Measurements from ENCODE around the gene MMP25. TPM values are rescaled to one million over a fixed set of nuclear protein-coding genes. Genes with fewer than 3 reads are reported as not detected.

Gene MMP25
- total RNA-seq, 2 experiments from 2014 or later, result 2.2 TPM

DNA sequence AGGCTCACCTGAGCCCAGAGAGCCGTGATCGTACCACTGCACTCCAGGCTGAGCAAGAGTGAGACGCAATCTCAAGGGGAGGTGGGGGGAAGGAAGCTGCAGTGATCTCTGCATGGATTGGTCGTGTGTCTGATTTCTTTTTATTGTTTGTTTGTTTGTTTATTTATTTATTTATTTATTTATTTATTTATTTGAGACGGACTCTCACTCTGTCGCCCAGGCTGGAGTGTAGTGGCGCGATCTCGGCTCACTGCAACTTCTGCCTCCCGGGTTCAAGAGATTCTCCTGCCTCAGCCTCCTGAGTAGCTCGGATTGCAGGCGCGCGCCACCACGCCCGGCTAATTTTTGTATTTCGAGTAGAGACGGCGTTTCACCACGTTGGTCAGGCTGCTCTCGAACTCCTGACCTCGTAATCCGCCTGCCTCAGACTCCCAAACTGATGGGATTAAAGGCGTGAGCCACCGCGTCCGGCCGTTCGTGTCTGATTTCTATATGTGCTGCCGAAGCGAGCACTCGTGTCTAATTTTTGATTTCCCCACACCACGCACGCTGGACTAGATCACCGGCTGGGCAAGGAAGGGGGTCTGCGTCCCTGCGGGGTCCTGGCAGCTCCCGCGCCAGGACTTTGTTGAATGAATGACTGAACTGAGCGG lies 26.6 kb upstream of the MMP25 start:
- DNase-seq, result no peak
- ChIA-PET CTCF (interaction anchor here (1.4 to 17.0 kb wide), 4 partner anchors 10 to 115 kb away, joined by 3 to 412 read pairs (median 45); partner anchors contain the start of genes CLDN9 and ZNF213), POLR2A (interaction anchor here (0.6 to 1.9 kb wide), 3 partner anchors 9 to 108 kb away, joined by 3 to 11 read pairs (median 3); partner anchors contain the start of gene FLYWCH1)
- peaks cover 2% of the 10 kb centered on the region for H3K36me3 Mint-ChIP-seq
- H3K27me3 Mint-ChIP-seq, result peaks cover 2% of the 10 kb centered on the region
- intact Hi-C loops (cut with micrococcal nuclease), result loop anchor here (1.0 to 5.0 kb wide), 4 partner anchors 15 to 243 kb away; partner anchors contain the start of gene FLYWCH1
- no peaks in the 10 kb centered on the region for H3K9me3 Mint-ChIP-seq
- peak overlapping the region; percentile 91 for H3K4me3 Mint-ChIP-seq
- H3K4me1 Mint-ChIP-seq (ENCODE audit: low read depth), result peaks cover 47% of the 10 kb centered on the region
- peak overlapping the region; percentile 56 for H3K27ac Mint-ChIP-seq

DNA sequence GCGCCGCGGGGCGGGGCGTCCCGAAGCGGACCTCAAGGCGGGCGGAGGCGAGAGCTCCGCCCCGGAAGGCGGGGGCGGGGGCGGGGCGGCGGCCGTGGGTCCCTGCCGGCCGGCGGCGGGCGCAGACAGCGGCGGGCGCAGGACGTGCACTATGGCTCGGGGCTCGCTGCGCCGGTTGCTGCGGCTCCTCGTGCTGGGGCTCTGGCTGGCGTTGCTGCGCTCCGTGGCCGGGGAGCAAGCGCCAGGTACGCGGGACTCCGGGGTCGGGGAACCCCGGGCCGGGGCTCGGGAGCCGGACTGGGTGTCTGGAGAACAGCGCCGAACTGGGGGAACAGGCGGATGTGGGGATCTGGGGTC lies 26.1 kb upstream of the MMP25 start, which contains the start of gene TNFRSF12A:
Gene TNFRSF12A (plus strand): TSS at position 122 of the 357 bp plus-strand sequence. CDS start 30 bp downstream, at position 152.
- Mint-ChIP-seq H3K4me3 (peak within 1 kb of the TSS; percentile 91), H3K27ac (peak within 1 kb of the TSS; percentile 96), H3K36me3 (peaks cover 2% of the 10 kb centered on the region), H3K9me3 (no peaks in the 10 kb centered on the region), H3K27me3 (peaks cover 2% of the 10 kb centered on the region), H3K4me1 (ENCODE audit: low read depth) (peaks cover 47% of the 10 kb centered on the region)
- ChIA-PET CTCF (interaction anchor here (1.4 to 17.0 kb wide), 5 partner anchors 10 to 115 kb away, joined by 3 to 412 read pairs (median 5); partner anchors contain the start of genes CLDN9 and ZNF213), POLR2A (interaction anchor here (0.6 to 1.9 kb wide), 3 partner anchors 9 to 129 kb away, joined by 3 to 11 read pairs (median 4); partner anchors contain the start of gene FLYWCH1)
- intact Hi-C loops (cut with micrococcal nuclease), result loop anchor here (1.0 to 5.0 kb wide), 4 partner anchors 16 to 242 kb away; partner anchors contain the start of gene FLYWCH1
- peak; percentile 82 for DNase-seq

DNA sequence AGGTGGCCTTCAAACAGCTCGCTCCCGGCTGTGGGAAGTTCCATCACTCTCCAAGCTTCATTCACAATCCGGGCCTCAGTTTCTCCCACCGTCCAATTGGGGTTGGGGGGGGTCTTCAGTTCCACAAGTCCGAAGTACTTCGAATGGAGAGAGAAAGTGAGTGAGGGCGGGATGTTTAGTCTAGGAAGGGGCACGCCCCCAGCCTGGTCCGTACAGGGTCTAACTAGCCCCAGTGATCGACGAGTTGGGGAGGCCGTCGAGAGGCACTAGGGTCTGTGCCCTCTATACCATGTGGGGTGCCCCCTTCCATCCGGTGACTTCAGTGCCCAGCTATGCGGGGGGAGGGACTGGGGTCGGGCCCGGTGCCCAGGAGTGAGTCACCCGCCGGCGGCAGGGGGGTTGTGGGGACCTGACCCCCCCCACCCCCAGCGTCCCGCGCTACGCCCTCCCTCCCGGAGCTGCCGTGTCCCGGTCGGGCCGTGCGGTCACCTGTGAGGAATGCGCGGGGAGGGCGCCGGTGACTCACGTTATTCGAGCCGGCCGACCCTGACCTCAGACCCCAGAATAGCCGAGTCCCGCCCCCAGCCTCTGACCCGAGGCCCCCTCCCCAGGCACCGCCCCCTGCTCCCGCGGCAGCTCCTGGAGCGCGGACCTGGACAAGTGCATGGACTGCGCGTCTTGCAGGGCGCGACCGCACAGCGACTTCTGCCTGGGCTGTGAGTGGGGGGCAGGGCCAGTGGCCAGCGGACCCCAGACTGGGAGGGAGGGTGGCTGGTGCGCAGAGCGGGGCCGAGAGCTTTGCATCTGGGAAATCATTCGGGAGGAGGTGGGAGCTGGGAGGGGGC lies 25.5 kb upstream of the MMP25 start:
- peaks cover 47% of the 10 kb centered on the region for H3K4me1 Mint-ChIP-seq (ENCODE audit: low read depth)
- ChIA-PET POLR2A (interaction anchor here (0.6 to 1.9 kb wide), 7 partner anchors 8 to 128 kb away, joined by 3 to 11 read pairs (median 4); partner anchors contain the start of genes FLYWCH1 and ZNF213), CTCF (interaction anchor here (1.4 to 17.0 kb wide), 6 partner anchors 9 to 114 kb away, joined by 3 to 412 read pairs (median 6); partner anchors contain the start of genes CLDN9 and ZNF213)
- H3K27ac Mint-ChIP-seq, result peak overlapping the region; percentile 96
- intact Hi-C loops (cut with micrococcal nuclease), result loop anchor here (1.0 to 5.0 kb wide), 4 partner anchors 17 to 241 kb away; partner anchors contain the start of gene FLYWCH1
- peak overlapping the region; percentile 91 for H3K4me3 Mint-ChIP-seq
- H3K27me3 Mint-ChIP-seq, result peaks cover 2% of the 10 kb centered on the region
- DNase-seq, result peak; percentile 77
- peaks cover 2% of the 10 kb centered on the region for H3K36me3 Mint-ChIP-seq
- no peaks in the 10 kb centered on the region for H3K9me3 Mint-ChIP-seq

GRCh38 chr16:3021449-3022207 lies 24.7 kb upstream of the MMP25 start:
- intact Hi-C loops (cut with micrococcal nuclease), result loop anchor here (2.0 to 5.0 kb wide), 4 partner anchors 51 to 241 kb away; partner anchors contain the start of gene FLYWCH1
- Mint-ChIP-seq H3K27ac (peak overlapping the region; percentile 96), H3K4me3 (peak overlapping the region; percentile 91), H3K4me1 (ENCODE audit: low read depth) (peaks cover 47% of the 10 kb centered on the region), H3K36me3 (peaks cover 5% of the 10 kb centered on the region), H3K27me3 (no peaks in the 10 kb centered on the region), H3K9me3 (no peaks in the 10 kb centered on the region)
- DNase-seq, result peak; percentile 92
- CTCF ChIA-PET, result interaction anchor here (1.7 to 17.0 kb wide), 4 partner anchors 8 to 108 kb away, joined by 5 to 412 read pairs (median 46); partner anchors contain the start of gene CLDN9
- POLR2A ChIA-PET, result interaction anchor here (0.9 to 1.9 kb wide), 7 partner anchors 7 to 113 kb away, joined by 3 to 11 read pairs (median 4); partner anchors contain the start of gene ZNF213

DNA sequence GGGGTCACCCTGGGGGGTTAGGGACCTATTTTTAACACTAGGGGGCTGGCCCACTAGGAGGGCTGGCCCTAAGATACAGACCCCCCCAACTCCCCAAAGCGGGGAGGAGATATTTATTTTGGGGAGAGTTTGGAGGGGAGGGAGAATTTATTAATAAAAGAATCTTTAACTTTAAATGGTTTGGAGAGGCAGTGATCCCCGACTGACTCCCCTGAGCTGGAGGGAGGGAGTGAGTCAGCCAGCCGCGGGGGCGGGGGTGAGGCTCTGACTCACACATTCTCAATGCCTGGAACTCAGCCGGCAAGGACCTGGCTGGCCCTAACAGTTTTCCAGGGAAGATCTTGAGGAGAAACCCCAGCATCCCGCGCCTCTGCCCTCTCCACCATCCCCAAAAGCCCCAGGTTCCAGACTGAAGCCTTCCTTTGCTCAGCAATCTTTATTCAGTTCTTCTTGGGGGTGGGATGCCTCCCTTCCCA lies 24.1 kb upstream of the MMP25 start:
- DNase-seq, result peak; percentile 96
- Mint-ChIP-seq H3K27ac (peak overlapping the region; percentile 96), H3K36me3 (peaks cover 10% of the 10 kb centered on the region), H3K27me3 (no peaks in the 10 kb centered on the region), H3K4me1 (ENCODE audit: low read depth) (peaks cover 47% of the 10 kb centered on the region), H3K4me3 (peak overlapping the region; percentile 91), H3K9me3 (no peaks in the 10 kb centered on the region)
- ChIA-PET POLR2A (interaction anchor here (0.9 to 1.7 kb wide), 6 partner anchors 9 to 112 kb away, joined by 3 to 7 read pairs (median 4); partner anchors contain the start of gene ZNF213), CTCF (interaction anchor here (0.7 to 17.0 kb wide), 6 partner anchors 8 to 167 kb away, joined by 3 to 412 read pairs (median 6); partner anchors contain the start of gene CLDN9)
- intact Hi-C loops (cut with micrococcal nuclease), result loop anchor here (2.0 to 5.0 kb wide), 3 partner anchors 79 to 240 kb away; partner anchors contain the start of gene FLYWCH1

GRCh38 chr16:3022684-3023414 lies 23.5 kb upstream of the MMP25 start:
- CTCF ChIA-PET, result interaction anchor here (0.7 to 17.0 kb wide), 7 partner anchors 7 to 166 kb away, joined by 3 to 412 read pairs (median 3); partner anchors contain the start of gene CLDN9
- Mint-ChIP-seq H3K4me1 (ENCODE audit: low read depth) (peaks cover 47% of the 10 kb centered on the region), H3K36me3 (peaks cover 10% of the 10 kb centered on the region), H3K4me3 (peak overlapping the region; percentile 91), H3K27ac (peak overlapping the region; percentile 96), H3K27me3 (no peaks in the 10 kb centered on the region), H3K9me3 (no peaks in the 10 kb centered on the region)
- intact Hi-C loops (cut with micrococcal nuclease), result loop anchor here (2.0 to 5.0 kb wide), 3 partner anchors 78 to 239 kb away; partner anchors contain the start of gene FLYWCH1
- POLR2A ChIA-PET, result interaction anchor here (0.9 to 1.6 kb wide), 4 partner anchors 8 to 112 kb away, joined by 3 to 4 read pairs (median 4); partner anchors contain the start of gene ZNF213
- DNase-seq, result no peak

GRCh38 chr16:3023415-3023668 lies 23.0 kb upstream of the MMP25 start:
- H3K27ac Mint-ChIP-seq, result peak overlapping the region; percentile 96
- intact Hi-C loops (cut with micrococcal nuclease), result loop anchor here (2.0 to 5.0 kb wide), 3 partner anchors 77 to 239 kb away; partner anchors contain the start of gene FLYWCH1
- ChIA-PET CTCF (interaction anchor here (0.9 to 17.0 kb wide), 5 partner anchors 6 to 109 kb away, joined by 3 to 412 read pairs (median 3); partner anchors contain the start of gene CLDN9), POLR2A (interaction anchor here (0.9 to 1.1 kb wide), 2 partner anchors 51 to 111 kb away, joined by 3 to 4 read pairs; partner anchors contain the start of gene ZNF213)
- peak overlapping the region; percentile 91 for H3K4me3 Mint-ChIP-seq
- DNase-seq, result peak; percentile 48
- peaks cover 10% of the 10 kb centered on the region for H3K36me3 Mint-ChIP-seq
- no peaks in the 10 kb centered on the region for H3K27me3 Mint-ChIP-seq
- H3K9me3 Mint-ChIP-seq, result no peaks in the 10 kb centered on the region
- H3K4me1 Mint-ChIP-seq (ENCODE audit: low read depth), result peaks cover 45% of the 10 kb centered on the region

- Mint-ChIP-seq H3K27ac (peak within 1 kb of the TSS; percentile 96), H3K9me3 (no peaks in the 10 kb centered on the region), H3K4me1 (ENCODE audit: low read depth) (peaks cover 45% of the 10 kb centered on the region), H3K36me3 (peaks cover 10% of the 10 kb centered on the region), H3K4me3 (peak within 1 kb of the TSS; percentile 91), H3K27me3 (peaks cover under 1% of the 10 kb centered on the region)
- ChIA-PET POLR2A (interaction anchor here (0.9 kb wide), 1 partner anchor 111 kb away, joined by 4 read pairs; the partner anchor contains the start of gene ZNF213), CTCF (interaction anchor here (0.9 to 17.0 kb wide), 6 partner anchors 6 to 72 kb away, joined by 3 to 412 read pairs (median 3); partner anchors contain the start of gene CLDN9)
- intact Hi-C loops (cut with micrococcal nuclease), result loop anchor here (1.0 to 5.0 kb wide), 4 partner anchors 20 to 238 kb away; partner anchors contain the start of gene FLYWCH1
- DNase-seq, result peak; percentile 98
These were observed 22.5 kb upstream of the MMP25 start, which contains the start of the genes HCFC1R1 and THOC6 for GRCh38 chr16:3023669-3024478. Gene HCFC1R1 (minus strand): TSS chr16:3023942. CDS start chr16:3023941, 1 bp downstream. Gene THOC6 (plus strand): TSS chr16:3024035. CDS start chr16:3024327, 292 bp downstream.
